SU-DHL-6 (cell line): ENCODE data around the gene SSTR5.

Experiments
- H2AFZ ChIP-seq: fragments of 200-600 bp; sonication (generic); 2 replicates; pipeline ENCODE4 v1.6.1; 2014; ENCODE audit warnings: low read depth, mild to moderate bottlenecking, moderate library complexity, mixed read lengths, antibody characterized with exemption, low read length; ENCODE audit not compliant: severe bottlenecking
- H3F3A ChIP-seq: fragments of 200-600 bp; shearing (Covaris generic); 2 replicates; pipeline ENCODE4 v1.6.0; 2016; ENCODE audit warnings: antibody characterized with exemption, mild to moderate bottlenecking; ENCODE audit not compliant: insufficient read depth
- H3K27ac ChIP-seq: fragments of 200-600 bp; sonication (generic); 2 replicates; pipeline ENCODE4 v1.5.1; 2016; ENCODE audit warnings: low read depth, mild to moderate bottlenecking, low read length, moderate library complexity, mixed read lengths
- H3K27me3 ChIP-seq: fragments of 200-600 bp; sonication (generic), shearing (Covaris generic); 2 replicates; pipeline ENCODE4 v1.6.0; 2014; ENCODE audit warnings: mild to moderate bottlenecking, low read length
- H3K36me3 ChIP-seq: fragments of 200-600 bp; sonication (generic); 2 replicates; pipeline ENCODE4 v1.6.1; 2014; ENCODE audit warnings: mild to moderate bottlenecking, low read length, mixed read lengths
- H3K4me2 ChIP-seq: fragments of 300-600, 200-600 bp; shearing (Covaris generic), sonication (generic); 2 replicates; pipeline ENCODE4 v1.6.0; 2014; ENCODE audit warnings: low read length, low read depth, mild to moderate bottlenecking; ENCODE audit not compliant: poor library complexity, severe bottlenecking
- H3K4me3 ChIP-seq: fragments of 200-600 bp; sonication (generic); 2 replicates; pipeline ENCODE4 v1.5.1; 2014; ENCODE audit warnings: antibody characterized with exemption, low read length, mild to moderate bottlenecking, mixed read lengths; ENCODE audit not compliant: insufficient read depth, poor library complexity, severe bottlenecking
- H3K79me2 ChIP-seq: fragments of 200-600 bp; sonication (generic); 2 replicates; pipeline ENCODE4 v1.6.1; 2014; ENCODE audit warnings: mild to moderate bottlenecking, low read length, moderate library complexity; ENCODE audit not compliant: insufficient read depth
- H3K9ac ChIP-seq: fragments of 200-600 bp; sonication (generic); 2 replicates; pipeline ENCODE4 v1.7.0; 2014; ENCODE audit warnings: mild to moderate bottlenecking, low read length
- H3K9me2 ChIP-seq: fragments of 200-600 bp; sonication (generic); replicated peaks from 2 replicates; pipeline ENCODE4 v1.6.1; 2014; ENCODE audit warnings: low read length; ENCODE audit not compliant: insufficient read depth
- H3K9me3 ChIP-seq: fragments of 200-600 bp; sonication (generic); 2 replicates; pipeline ENCODE4 v1.6.1; 2014; ENCODE audit warnings: low read length, mixed read lengths; ENCODE audit not compliant: insufficient read depth
- H4K20me1 ChIP-seq: fragments of 200-600 bp; sonication (generic); 2 replicates; pipeline ENCODE4 v1.6.1; 2014; ENCODE audit warnings: low read depth, mild to moderate bottlenecking, antibody characterized with exemption, low read length, moderate library complexity, mixed read lengths
- EZH2phosphoT487 ChIP-seq: fragments of 200-600 bp; sonication (generic), shearing (Covaris generic); conservative IDR thresholded peaks from 2 replicates; pipeline ENCODE4 v1.6.1; 2018; ENCODE audit warnings: mild to moderate bottlenecking, antibody characterized with exemption, low read length, moderate library complexity, mixed read lengths
- TF ChIP-seq, protein P1 (sequence below): fragments of 200-600 bp; sonication (generic); IDR thresholded peaks from one replicate; pipeline ENCODE4 v1.5.1; 2017; ENCODE audit warnings: antibody characterized with exemption, mild to moderate bottlenecking, low read length, moderate library complexity; ENCODE audit not compliant: insufficient read depth, poor library complexity, severe bottlenecking

SSTR5 gene

DNA sequence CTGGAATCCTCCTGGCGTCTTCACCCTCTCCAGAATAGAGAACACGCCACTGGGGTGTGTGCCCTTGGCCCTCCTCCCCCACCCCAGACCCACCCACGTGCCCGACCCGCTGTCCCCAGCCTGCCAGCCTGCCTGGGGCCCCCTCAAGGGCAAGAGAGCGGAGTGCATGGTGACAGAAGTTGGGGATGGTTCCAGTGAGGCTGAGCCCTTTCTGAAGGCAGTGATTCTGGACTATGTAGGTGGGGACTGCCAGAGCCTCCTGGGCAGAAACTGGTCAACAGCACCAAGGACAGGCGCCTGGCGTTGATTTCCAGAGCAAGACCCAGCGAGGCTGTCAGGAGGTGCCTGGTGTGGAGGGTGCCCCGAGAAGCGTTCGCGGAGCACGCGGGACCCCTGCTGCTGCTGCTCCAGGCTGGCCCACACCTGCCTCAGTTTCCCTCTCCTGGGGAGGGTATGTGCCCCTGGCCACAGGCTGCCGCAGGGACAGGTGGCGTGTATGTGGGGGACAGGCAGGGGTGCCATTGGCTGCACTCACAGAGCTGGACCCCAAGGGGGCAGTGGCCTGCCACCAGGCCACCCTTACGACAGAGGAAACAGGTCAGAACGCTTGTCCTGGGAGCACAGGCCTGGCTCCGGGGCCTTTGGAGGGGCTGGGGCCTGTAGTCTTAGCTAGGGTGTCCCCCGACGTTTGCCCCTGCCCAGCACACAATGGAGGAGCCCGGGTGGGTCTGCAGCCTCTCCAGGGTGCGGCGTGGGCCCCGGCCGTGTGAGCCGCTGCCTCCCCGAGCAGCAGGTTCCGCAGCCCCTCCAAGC is 1.2 kb downstream of the SSTR5 start:
- H3K27me3 ChIP-seq = no peaks in the 10 kb centered on the region
- no peaks in the 10 kb centered on the region for H3K9me2 ChIP-seq
- no peak overlapping the region for H3K4me2 ChIP-seq
- H3K36me3 ChIP-seq = no peaks in the 10 kb centered on the region
- no peaks in the 10 kb centered on the region for H3F3A ChIP-seq
- no peak overlapping the region for H3K27ac ChIP-seq
- no peak overlapping the region for H3K9ac ChIP-seq
- no peaks in the 10 kb centered on the region for H3K79me2 ChIP-seq
- TF ChIP-seq, protein P1, sequence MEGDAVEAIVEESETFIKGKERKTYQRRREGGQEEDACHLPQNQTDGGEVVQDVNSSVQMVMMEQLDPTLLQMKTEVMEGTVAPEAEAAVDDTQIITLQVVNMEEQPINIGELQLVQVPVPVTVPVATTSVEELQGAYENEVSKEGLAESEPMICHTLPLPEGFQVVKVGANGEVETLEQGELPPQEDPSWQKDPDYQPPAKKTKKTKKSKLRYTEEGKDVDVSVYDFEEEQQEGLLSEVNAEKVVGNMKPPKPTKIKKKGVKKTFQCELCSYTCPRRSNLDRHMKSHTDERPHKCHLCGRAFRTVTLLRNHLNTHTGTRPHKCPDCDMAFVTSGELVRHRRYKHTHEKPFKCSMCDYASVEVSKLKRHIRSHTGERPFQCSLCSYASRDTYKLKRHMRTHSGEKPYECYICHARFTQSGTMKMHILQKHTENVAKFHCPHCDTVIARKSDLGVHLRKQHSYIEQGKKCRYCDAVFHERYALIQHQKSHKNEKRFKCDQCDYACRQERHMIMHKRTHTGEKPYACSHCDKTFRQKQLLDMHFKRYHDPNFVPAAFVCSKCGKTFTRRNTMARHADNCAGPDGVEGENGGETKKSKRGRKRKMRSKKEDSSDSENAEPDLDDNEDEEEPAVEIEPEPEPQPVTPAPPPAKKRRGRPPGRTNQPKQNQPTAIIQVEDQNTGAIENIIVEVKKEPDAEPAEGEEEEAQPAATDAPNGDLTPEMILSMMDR = no peak
- no peak for TF ChIP-seq EZH2phosphoT487
- H3K9me3 ChIP-seq = no peaks in the 10 kb centered on the region
- no peaks in the 10 kb centered on the region for H4K20me1 ChIP-seq
- no peak overlapping the region for H2AFZ ChIP-seq
- no peak overlapping the region for H3K4me3 ChIP-seq

DNA sequence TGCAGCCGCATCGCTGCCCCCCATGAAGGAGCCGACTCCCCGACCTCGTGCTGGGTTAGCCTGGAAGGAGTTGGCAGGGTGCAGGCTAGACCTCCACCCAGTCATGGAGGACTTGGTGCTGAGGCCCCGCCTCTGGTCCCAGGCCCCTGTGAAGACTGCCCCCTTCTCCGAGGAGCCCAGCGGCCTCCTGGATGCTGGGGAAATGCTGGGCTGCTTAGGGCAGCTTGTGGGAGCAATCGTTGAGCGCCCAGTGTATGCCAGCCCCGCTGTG is 1.8 kb downstream of the SSTR5 start:
- Histone ChIP-seq H3K4me2 (no peak overlapping the region), H4K20me1 (no peaks in the 10 kb centered on the region), H3K79me2 (no peaks in the 10 kb centered on the region), H3K27ac (no peak overlapping the region), H3K4me3 (no peak overlapping the region), H3K27me3 (no peaks in the 10 kb centered on the region), H3K9ac (no peak overlapping the region), H3F3A (no peaks in the 10 kb centered on the region), H2AFZ (no peak overlapping the region), H3K9me2 (no peaks in the 10 kb centered on the region), H3K36me3 (no peaks in the 10 kb centered on the region), H3K9me3 (no peaks in the 10 kb centered on the region)
- TF ChIP-seq, protein P1 = no peak
- TF ChIP-seq EZH2phosphoT487 = no peak

DNA sequence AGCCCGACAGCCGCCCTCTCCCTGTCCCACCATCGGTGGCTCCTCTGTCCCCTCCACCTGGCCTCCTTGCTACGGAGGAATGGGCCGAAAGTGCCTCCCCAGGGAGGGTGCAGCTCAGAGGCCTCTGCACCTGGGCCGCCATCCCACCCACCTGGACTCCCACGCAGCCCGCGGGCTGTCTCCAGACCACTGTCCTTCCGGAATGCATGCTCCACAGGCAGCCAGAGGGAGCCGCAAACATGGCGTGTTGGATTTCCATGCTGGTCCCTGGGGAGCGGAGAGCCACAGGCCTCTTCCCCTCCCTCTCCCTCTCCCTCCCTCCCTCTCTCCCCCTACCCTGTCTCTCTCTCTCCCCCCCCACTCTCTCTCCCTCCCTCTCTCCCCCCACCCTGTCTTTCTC is 3.0 kb downstream of the SSTR5 start:
- Histone ChIP-seq H3K27ac (no peak overlapping the region), H2AFZ (no peak overlapping the region), H3F3A (no peaks in the 10 kb centered on the region), H3K9ac (no peak overlapping the region), H3K4me2 (no peak overlapping the region), H4K20me1 (no peaks in the 10 kb centered on the region), H3K79me2 (no peaks in the 10 kb centered on the region), H3K4me3 (no peak overlapping the region), H3K9me3 (no peaks in the 10 kb centered on the region), H3K9me2 (no peaks in the 10 kb centered on the region), H3K27me3 (no peaks in the 10 kb centered on the region), H3K36me3 (no peaks in the 10 kb centered on the region)
- TF ChIP-seq EZH2phosphoT487 = no peak
- TF ChIP-seq, protein P1 = no peak
